T follicular helper cell (primary cell): ENCODE results near the gene USP36.
"Not testable (repeated sequence)": the region's sequence is repeated elsewhere in the genome, so short reads cannot be mapped to it uniquely, and the experiment has no call there.

ENCODE experiments used
- DNase-seq: peaks from one replicate; pipeline ENCODE4 v3.0.0-alpha.2; 2020; ENCODE audit warnings: low read depth
- total RNA-seq, 2 experiments: gene quantifications; one replicate each; lab custom pipeline; 2026; lab: John Stamatoyannopoulos, UW

USP36 gene
- total RNA-seq, result 98.0 to 118 reads per million in 2 experiments

DNA sequence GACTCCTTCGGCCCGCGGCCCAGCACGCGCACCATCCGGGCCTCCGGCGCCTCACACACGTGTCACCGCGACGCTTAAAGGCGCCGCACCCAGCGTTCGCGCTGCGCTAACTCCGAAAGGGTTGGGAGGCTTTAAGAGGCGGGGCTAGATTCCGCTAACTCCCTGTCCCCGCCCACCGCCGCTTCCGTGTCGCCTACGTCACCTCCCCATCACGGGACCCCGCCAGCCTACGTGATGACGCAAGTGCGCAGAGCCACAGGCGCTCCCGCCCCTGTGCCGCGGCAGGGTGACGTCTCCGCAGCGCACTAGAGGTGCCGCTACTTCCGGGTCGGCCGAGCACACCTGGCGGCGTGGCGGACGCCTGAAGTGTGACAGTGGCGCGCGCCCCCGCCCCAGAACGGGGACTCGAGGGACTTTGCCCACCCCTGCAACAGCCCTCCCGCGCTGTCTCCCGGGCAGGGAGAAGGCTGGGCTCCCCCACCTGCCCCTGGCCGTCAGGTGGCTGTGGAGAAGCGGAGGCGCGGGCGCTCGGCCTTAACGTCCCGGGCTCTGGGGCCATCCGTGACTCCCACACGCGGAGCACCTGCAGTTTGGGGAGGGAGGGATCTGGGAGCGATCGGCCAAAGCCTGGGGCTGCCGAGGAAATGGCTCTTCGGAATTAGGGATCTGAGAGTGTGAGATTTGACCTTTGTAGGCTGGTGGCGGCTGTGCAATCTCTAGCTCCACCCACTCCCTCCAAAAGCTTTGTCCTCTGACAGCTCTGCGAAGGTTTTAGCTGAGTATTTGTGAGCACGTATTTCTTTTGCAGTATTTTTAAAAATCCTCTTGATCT, at the start of gene USP36:
TSS of gene USP36 (minus strand) at position 35 of the 832 bp plus-strand sequence. CDS start 4,451 bp downstream, outside the sequence.
- peak; percentile 100 for DNase-seq

DNA sequence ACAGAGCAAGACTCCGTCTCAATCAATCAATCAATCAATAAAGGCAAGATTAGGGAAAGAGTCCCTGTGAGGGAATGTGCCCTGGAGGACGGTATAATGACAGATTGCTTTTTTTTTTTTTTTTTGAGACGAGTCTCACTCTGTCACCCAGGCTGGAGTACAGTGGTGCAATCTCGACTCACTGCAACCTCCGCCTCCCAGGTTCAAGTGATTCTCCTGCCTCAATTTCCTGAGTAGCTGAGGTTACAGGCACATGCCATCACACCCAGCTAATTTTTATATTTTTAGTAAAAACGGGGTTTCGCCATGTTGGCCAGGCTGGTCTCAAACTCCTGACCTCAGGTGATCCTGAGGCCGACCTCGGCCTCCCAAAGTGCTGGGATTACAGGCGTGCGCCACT, 49.5 kb upstream of the USP36 start:
- DNase-seq, result not testable (repeated sequence)

DNA sequence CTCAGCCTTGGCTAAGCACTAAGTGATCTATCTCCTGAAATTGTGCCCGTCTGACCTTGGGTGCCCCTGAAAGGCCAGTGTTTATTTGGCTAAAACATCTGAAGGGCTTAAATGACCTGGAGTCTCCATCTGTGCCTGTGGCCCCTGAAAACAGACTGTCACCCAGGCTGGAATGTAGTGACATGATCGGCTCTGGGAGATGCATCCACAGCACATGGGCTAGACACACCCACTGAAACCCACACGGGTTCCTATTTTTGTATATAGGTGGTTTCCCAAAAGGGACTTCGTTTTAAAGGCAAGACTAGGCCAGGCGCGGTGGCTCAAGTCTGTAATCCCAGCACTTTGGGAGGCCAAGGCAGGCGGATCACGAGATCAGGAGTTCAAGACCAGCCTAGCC, 48.9 kb upstream of the USP36 start:
- DNase-seq, result no peak

DNA sequence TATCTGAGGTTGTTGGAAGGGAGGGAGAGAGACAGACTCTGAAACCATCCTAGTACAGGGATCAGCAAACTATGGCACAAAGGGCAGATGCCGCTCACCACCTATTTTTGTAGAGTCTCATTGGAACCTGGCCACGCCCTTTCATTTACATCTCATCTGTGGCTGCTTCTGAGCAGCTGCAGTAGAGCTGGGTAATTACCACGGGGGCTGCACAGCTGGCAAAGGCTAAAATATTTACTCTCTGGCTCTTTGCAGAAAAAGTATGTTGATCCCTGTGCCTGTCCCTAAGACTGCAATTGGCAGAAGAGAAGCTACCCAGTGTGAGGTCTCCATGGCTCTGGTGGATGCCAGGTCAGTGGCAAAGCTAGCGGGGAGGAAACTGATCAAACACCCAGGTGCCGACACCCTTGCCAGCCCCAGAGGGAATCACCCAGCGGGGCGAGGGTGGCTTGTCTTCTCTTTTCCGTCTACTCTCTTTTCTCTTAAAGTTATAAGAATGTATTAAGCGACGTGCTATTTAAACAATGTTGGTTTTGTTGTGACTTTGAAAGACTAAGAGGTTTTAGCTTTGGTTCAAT, 48.4 kb upstream of the USP36 start:
- DNase-seq, result no peak

DNA sequence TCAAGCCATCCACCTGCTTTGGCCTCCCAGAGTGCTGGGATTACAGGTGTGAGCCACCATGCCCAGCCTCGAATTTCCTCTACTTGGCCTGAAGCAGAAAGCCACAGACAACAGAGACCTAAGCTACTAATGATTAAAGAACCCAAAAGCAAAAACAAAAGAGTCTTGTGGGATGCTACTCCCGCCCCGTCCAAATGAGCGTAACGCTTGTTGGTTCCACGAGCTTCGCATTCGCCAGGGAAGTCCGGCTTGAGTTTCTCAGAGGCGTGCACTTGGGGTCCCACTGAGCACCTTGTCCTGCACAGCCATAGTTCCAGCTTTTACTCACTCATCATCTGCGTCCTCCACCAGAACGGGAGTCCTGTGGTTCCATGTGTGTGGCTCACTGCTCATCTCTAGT, 46.3 kb upstream of the USP36 start:
- DNase-seq, result no peak

DNA sequence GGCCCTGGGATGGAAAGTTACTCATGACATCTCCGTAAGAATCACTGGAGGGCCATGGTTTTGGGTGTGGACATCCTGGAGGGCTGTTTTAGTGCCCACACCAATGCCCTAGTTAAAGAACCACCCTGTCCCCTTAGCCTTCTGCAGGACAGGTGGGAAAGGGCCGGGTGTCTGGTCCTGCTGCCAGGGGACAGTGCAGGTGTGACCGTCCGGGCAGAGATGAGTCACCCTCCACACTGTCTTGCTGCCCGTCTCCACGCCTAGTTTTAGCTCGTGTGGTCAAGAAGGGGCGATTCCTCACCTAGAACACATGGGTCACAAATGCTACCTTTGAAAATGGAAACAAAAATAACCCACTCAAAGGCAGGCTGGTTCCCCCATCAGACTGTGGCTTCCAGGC, 45.3 kb upstream of the USP36 start:
- DNase-seq, result no peak

DNA sequence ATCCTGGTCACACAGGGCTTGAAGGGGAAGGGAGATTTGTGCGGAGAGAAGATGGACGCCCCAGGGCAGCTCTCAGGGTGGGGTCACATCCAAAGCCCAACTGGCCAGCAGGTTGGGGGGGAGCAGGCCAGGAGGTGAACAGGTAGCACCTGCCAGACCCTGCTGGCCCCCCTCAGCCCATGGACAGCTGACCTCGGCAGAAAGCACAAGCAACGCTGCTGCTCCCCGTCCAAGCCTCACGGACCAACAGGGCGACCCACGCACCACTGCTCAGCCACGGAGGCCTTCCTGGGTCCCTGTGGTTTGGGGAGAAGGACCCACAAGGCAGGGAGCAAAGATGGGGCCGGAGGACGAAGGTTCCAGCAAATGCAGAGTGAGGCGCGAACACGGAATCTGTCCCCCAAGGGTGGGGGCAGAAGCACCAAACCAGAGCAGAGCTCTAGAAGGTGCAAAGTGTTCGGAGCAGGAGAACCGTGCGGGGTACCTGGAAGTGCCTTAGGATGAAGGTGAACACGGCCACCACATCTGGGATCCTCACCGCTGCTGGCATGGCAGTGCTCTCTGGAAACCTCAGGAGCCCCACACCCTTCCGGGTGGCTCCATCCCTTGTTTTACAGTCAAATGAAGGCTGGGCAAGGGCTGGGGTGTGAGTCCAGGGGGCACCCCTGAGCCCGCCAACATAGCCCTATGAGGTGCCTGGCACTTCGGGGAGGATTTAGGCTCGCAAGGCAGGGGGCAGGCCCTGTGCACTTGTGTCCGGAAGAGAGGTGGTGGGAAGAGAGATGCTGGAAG, 44.5 kb upstream of the USP36 start:
- DNase-seq, result no peak

DNA sequence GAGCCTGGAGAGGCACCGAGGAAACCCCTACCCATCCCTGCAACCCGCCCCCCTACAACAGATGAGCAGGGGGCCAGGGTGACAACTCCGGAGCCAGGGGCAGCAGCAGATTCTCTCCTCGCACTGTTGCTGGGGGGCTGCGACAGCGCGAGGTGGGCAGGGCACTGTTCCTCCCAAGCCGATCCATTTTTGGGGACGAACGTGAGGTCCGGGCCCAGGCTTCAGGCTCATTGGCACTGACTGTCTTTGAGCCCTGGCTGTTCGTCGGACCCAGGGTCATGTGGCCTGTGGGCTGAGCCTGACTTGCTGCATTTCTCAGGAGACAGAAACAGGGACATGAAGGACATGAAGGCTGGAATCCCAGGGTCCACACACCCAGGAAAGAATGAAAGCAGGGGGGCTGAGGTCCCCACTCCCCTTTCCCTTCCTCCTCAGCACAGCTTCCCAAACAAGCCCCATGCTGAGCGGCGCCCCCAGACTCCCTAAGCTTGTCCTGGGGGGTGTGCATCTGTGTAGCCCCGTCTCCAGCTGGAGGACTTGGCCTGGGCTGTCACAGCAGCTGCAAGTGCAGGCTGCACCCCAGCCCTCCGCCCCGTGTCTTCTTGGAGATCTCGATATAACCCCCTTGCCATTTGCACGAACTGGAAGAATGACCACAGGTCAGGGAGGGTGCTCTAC, 43.7 kb upstream of the USP36 start:
- DNase-seq, result no peak

DNA sequence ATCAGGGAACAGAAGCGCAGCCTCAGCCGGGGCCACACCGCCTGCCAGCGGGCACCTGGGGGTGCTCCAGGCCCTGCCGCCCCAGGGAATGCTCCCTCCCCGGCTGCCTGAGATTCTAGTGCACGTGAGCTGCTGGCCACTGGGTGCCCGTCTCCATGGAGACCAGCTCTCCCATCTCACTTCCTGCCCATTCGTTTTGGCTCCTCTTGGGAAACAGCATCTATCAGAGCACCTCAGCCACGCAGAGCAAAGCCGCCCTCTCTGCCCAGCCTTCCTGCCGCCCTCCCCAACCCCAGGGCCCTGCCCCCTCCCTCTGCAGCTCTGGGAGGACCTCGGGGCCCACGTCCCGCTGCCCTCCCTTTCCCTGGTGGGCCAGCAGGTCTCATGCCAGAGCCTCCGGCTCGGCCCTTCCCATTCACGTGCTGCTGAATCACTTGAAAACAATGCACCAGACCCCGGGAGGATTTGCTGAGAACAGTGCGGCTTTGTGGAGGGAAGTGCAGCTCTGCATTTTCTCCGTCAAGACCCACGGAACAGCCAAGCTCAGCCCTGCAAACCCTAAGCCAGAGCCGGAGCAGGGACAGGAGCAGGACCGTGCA, 43.0 kb upstream of the USP36 start:
- no peak for DNase-seq

DNA sequence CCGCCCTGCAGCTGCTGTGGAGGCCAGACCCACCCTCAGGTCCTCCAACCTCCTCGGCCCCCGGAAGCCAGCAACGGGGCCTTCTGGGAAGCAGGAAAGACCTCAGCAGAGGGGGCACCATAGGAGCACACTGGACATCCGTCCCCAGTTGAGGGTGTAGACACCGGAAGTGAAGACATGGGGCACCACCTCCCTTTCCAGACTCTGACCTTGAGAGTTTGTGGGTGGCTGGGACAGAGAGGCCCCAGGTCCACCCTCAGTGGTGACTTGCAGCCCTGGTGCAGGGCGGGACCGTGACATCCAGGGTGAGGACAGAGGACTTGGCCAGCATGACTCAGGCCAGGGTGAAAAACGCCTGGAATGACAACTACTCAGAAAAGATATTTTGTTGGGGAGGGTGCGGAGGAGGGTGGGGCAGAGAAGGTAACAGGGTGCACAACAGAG, 42.5 kb upstream of the USP36 start:
- DNase-seq, result no peak

DNA sequence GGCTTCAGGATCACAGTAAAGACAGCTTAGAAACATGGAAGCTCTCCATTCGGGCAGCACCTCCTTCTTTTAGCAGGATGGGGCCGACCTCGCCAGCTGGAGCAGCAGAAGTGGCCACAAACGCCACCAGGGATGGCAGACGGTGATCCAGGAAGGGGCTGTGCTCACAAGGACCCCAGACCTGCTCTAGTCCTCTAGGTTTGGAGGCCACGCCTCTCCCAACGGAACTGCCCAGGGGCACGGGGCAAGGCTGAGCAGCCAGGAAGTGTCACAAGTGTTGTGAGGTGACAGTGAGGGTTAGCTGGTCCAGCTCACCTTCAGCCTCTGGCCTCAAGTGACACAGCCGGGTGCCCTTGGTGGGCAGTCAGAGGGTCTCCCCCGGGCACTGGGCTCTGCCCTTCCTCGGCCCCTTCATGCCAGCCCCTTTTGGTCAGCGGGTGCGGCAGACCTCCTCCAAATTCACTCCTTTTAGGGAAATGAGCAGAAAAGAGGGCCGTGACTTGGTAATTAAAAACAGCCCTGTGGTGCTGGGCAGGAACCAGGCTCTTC, 42.0 kb upstream of the USP36 start:
- no peak for DNase-seq

DNA sequence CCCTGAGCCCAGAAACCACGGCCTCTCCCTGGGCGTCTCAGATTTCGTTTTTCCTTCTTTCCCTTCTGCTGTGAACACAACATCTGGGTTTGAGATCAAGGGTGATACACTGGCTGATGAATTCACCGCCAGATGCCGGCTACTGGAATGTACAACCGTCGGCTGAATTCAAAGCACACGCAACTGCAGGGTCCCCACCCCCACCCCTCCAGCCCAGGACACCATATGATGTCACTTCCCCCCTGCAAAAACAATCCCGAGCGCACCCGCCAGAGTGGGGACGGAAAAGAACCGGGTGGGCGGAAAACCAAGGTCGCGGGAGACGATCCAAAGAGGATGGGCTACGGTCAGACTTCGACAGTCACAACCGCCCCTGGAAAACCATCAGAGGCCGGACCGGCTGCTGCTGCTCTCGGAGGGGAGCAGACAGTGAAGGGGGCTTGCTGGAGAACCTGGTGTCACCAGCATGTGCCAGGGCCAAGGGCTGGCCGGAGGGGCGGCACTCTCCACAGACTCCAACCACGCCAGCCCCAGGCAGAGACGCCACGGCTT, 39.1 kb upstream of the USP36 start:
- no peak for DNase-seq

DNA sequence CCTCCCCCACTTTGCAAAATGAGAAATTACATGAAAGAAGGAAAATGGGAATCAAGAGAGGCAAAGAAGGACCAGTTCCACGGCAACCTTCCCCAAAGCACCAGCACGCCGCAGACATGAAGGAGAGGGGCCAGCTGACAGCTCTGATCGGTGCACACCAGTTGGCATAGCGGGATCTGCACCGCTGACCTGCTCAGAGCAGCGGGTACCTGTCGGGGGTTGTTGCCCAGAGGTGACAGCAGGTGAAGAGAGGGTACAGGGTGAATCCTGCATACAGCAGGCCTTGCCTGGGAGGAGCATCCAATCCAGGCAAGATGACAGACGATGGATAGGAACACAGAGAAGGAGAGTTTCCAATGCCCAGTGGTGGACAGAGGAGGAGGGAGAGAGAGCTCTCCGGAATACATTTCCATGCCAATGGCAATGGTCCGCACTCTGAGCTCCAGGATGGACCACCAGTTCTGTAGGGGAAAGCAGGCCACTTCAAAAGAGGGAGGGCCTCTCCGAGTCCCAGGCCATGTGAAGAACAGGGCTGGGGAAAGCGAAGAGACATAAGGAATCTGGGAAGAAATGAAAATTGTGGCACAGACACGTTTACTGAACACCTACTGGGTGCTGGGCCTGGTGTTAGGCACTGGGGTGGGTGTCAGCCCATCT, 38.4 kb upstream of the USP36 start:
- DNase-seq, result no peak

DNA sequence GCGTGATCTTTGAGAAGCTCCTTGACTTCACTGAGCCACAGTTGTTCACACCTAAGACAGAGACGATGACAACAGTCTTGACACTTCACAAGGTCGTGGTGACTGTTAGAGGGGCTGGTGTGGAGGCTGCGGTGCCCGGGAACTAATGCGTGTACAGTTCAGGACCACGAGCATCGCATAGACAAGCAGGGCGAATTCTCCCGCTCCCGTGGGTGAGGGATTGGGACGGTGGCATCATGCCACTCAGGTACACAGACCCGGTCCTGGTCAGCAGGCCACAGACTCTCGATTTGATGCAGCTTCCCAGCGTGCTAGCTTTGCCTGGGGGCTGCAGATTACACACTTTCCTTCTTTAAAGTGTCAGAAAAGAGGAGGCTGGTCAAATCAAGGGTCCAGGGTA, 37.6 kb upstream of the USP36 start:
- no peak for DNase-seq

DNA sequence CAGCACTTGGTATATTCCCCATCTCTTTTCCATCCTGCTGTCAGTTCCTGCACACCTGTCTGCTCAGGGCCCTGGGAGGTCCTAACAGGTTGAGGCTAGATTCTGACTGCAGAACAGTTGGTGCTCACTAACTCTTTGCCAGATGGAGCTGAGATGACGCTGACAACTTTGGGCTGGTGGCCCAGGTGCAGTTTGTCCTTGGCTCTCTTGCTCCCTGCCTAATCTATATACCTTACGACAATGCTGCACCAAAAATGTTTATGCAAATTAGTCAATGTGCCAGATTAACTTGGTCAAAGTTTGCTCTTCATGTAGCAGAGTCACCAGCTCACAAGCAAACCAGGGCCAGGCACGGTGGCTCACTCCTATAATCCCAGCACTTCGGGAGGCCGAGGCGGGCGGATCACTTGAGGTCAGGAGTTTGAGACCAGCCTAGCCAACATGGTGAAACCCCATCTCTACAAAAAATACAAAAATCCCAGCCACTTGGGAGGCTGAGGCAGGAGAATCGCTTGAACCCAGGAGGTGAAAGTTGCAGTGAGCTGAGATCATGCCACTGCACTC, 36.4 kb upstream of the USP36 start:
- not testable (repeated sequence) for DNase-seq

DNA sequence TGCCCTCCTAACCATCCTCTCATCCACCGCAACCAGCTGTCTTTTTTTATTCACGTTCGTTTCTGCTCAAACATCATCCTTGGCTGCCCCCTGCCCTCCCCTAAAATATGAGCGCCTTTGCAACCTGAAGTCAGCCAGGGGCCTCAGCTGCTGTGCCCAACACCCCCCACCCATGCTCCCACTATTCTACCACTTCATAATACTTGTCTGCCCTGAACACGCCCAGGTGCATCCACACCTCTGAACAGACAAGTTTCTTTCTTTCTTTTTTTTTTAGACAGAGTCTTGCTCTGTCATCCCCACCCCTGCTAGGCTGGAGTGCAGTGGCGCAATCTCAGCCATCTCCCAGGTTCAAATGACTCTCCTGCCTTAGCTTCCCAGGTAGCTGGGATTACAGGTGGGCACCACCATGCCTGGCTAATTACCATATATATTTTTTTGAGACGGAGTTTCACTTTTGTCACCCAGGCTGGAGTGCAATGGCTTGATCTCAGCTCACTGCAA, 35.5 kb upstream of the USP36 start:
- DNase-seq, result no peak

DNA sequence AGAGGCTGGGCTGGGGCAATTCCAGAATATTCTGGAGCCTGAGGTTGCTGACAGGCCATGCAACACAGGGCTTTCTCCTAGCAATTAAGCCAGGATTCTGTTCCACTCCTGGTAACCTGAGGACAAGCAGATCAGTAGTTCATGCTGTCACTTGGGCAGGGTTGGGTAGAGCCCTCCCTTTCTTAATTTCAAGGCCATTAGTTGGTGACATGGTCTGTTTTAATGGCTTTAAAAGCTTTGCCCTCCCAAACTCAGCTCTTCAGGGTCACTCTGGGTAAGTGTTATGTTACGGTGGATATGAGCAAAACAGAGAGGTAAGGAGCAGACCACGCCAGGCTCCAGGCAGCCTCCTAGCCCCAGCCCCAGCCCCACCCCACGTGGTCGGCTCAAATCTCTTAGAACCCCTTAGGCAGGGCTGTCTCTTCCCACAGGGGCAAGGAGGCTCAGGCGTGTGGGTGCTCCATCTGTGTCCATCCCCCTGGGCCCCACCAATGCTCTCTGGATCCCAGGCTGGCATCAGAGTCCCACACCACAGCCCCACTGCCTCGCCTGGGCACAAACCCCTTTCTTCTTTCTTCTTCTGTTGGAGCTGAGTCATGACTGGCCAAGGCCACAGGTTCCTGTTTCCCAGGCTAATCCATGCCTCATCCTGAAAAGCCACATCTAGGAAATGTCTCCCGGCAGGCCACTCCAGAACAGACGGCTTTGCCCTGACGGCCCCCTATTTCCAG, 34.9 kb upstream of the USP36 start:
- DNase-seq, result no peak

DNA sequence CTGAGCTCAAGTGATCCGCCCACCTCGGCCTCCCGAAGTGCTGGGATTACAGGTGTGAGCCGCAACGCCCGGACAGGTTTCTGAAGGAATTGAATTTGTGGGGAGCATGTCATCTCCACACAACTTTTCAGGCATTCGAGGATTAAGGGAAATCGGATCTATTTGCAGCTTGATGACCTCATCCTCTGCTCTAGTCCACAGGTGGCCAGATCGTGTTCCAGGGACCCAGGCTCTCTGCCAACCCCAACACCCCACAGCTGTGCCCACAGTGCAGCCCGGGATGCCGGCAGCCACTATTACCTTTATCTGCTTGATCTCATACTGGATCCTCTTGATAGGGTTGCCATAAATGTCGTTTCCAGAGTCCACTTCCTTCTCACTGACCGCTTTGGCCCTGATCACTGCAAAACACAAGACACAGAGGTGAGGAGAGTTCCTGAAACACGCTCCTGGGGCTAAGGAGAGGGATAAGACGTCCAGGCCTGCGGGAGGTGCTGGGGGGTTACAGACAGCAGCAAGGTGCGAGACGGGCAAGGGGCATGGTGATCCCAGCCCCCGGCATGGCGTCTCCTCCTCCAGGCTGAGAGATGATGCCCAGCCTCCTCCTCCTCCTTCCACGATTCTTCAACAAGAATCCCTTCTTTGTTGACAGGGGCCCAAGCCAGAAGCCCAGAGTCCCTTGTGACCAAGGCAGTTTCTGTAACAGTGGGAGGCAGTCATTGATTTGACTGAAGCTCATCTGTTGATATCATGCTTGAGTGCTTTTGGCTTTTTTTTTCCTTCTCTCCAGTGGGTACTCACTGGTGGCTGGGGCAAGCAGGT, 33.1 kb upstream of the USP36 start:
- DNase-seq, result no peak
